H1 (cell line): ENCODE data around the gene PPP1R14B. TPM values are rescaled to one million over a fixed set of nuclear protein-coding genes. Genes with fewer than 3 reads are reported as not detected.
A peak's percentile ranks its signal among the peaks of the same experiment; 100 is the strongest.

Source experiments
- CTCF ChIA-PET: fragments of 300-600 bp; sonication (Branson Sonifier 250); formaldehyde crosslinking; loops from one replicate; lab custom pipeline; 2021; ENCODE audit not compliant: partially characterized antibody; lab: Charles Lee
- POLR2A ChIA-PET: fragments of 300-600 bp; sonication (Branson Sonifier 250); formaldehyde crosslinking; loops from one replicate; lab custom pipeline; 2021; ENCODE audit warnings: inconsistent platforms; ENCODE audit not compliant: partially characterized antibody; lab: Charles Lee
- DNase-seq, 2 experiments: peaks; one replicate each; pipeline versions ENCODE4 v3.0.0 to v3.0.0-alpha.2; 2010 to 2022; ENCODE audit warnings: low spot score in 2 of 2, low read depth in 1 of 2, mixed read lengths in 1 of 2
- FAIRE-seq: peaks from 2 replicates; lab custom pipeline; 2011; peaks lifted over from hg19 to GRCh38; lab: Jason Lieb, UNC
- H2AFZ ChIP-seq: 2 replicates; pipeline ENCODE4 v1.8.1; 2012; ENCODE audit warnings: low read length, inconsistent platforms
- H2AK5ac ChIP-seq: 2 replicates; pipeline ENCODE4 v1.6.1; 2013; ENCODE audit warnings: low read depth, low read length
- H2BK120ac ChIP-seq: replicated peaks from 2 replicates; pipeline ENCODE3; 2013; ENCODE audit warnings: low read depth, low read length, inconsistent platforms
- H2BK12ac ChIP-seq: 2 replicates; pipeline ENCODE4 v1.6.1; 2013; ENCODE audit warnings: low read depth, low read length
- H2BK15ac ChIP-seq: 2 replicates; pipeline ENCODE4 v1.6.1; 2013; ENCODE audit warnings: low read length
- H2BK20ac ChIP-seq: 2 replicates; pipeline ENCODE4 v1.6.1; 2013; ENCODE audit warnings: low read length
- H2BK5ac ChIP-seq: 2 replicates; pipeline ENCODE4 v1.6.1; 2013; ENCODE audit warnings: low read depth, low read length
- H3K14ac ChIP-seq: 2 replicates; pipeline ENCODE4 v1.6.1; 2013; ENCODE audit warnings: inconsistent platforms; ENCODE audit not compliant: insufficient read length
- H3K18ac ChIP-seq: 2 replicates; pipeline ENCODE4 v1.6.1; 2013; ENCODE audit warnings: low read length; ENCODE audit errors: extremely low read depth
- H3K23ac ChIP-seq: 2 replicates; pipeline ENCODE4 v1.6.1; 2013; ENCODE audit warnings: inconsistent platforms; ENCODE audit not compliant: insufficient read length
- H3K23me2 ChIP-seq: 2 replicates; pipeline ENCODE4 v1.6.1; 2013; ENCODE audit warnings: low read depth, low read length
- H3K27ac ChIP-seq: 2 replicates; pipeline ENCODE4 v1.6.1; 2011; ENCODE audit warnings: low read depth, low read length, inconsistent platforms
- H3K27me3 ChIP-seq, 4 experiments: replicated peaks in 1 of 4; 1 replicate in 1 of 4; 2 replicates in 3 of 4; pipeline versions ENCODE4 v1.6.1 to v1.8.1; 2011 to 2013; ENCODE audit warnings: low read length in 3 of 4, mild to moderate bottlenecking in 3 of 4, inconsistent platforms in 2 of 4, mixed read lengths in 2 of 4, moderate library complexity in 1 of 4; ENCODE audit not compliant: control insufficient read depth in 3 of 4, insufficient read depth in 3 of 4; ENCODE audit errors: extremely low read depth in 1 of 4
- H3K36me3 ChIP-seq, 4 experiments: 2 replicates each; pipeline versions ENCODE4 v1.6.1 to v1.8.1; 2011 to 2013; ENCODE audit warnings: mild to moderate bottlenecking in 4 of 4, low read length in 3 of 4, moderate library complexity in 2 of 4, control low read depth in 1 of 4, inconsistent platforms in 1 of 4; ENCODE audit not compliant: insufficient read depth in 4 of 4, control insufficient read depth in 2 of 4
- H3K4ac ChIP-seq: replicated peaks from 2 replicates; pipeline ENCODE3; 2013; ENCODE audit warnings: low read length, low read depth, mixed read lengths, inconsistent platforms; ENCODE audit not compliant: insufficient read length
- H3K4me1 ChIP-seq, 4 experiments: replicated peaks in 1 of 4; 1 replicate in 1 of 4; 2 replicates in 3 of 4; pipeline versions ENCODE4 v1.6.1 to v1.8.1; 2011 to 2013; ENCODE audit warnings: low read length in 3 of 4, inconsistent platforms in 2 of 4, mixed read lengths in 1 of 4; ENCODE audit not compliant: insufficient read depth in 4 of 4, control insufficient read depth in 3 of 4
- H3K4me2 ChIP-seq, 2 experiments: 2 replicates each; pipeline versions ENCODE4 v1.6.1 to v1.8.1; 2011 to 2013; ENCODE audit warnings: low read depth in 2 of 2, low read length in 2 of 2, control low read depth in 1 of 2, inconsistent platforms in 1 of 2, mild to moderate bottlenecking in 1 of 2; ENCODE audit not compliant: insufficient read depth in 1 of 2
- H3K4me3 ChIP-seq, 4 experiments: fragments of 200-600, 300-600 bp in 1 of 4; sonication (generic), shearing (Covaris generic), sonication (Bioruptor Twin) in 1 of 4; 2 replicates each; pipeline versions ENCODE4 v1.5.1 to v1.8.1; 2011 to 2016; ENCODE audit warnings: low read length in 4 of 4, low read depth in 3 of 4, control low read depth in 2 of 4, inconsistent platforms in 2 of 4, mild to moderate bottlenecking in 2 of 4, mixed read lengths in 1 of 4, moderate library complexity in 1 of 4; ENCODE audit not compliant: insufficient read depth in 2 of 4; ENCODE audit errors: extremely low read depth in 1 of 4
- H3K56ac ChIP-seq: replicated peaks from 2 replicates; pipeline ENCODE3; 2013; ENCODE audit warnings: low read depth, mild to moderate bottlenecking, mixed read lengths, low read length, inconsistent platforms; ENCODE audit not compliant: insufficient read length
- H3K79me1 ChIP-seq: 2 replicates; pipeline ENCODE4 v1.6.1; 2013; ENCODE audit warnings: low read depth, low read length, control low read depth
- H3K79me2 ChIP-seq, 2 experiments: 2 replicates each; pipeline versions ENCODE4 v1.6.1 to v1.8.1; 2012 to 2013; ENCODE audit warnings: low read length in 2 of 2, mild to moderate bottlenecking in 2 of 2, inconsistent platforms in 1 of 2; ENCODE audit not compliant: insufficient read depth in 2 of 2, control insufficient read depth in 1 of 2
- H3K9ac ChIP-seq, 4 experiments: replicated peaks in 1 of 4; 1 replicate in 1 of 4; 2 replicates in 3 of 4; pipeline versions ENCODE4 v1.6.1 to v1.8.1; 2011 to 2013; ENCODE audit warnings: low read depth in 3 of 4, low read length in 3 of 4, control low read depth in 2 of 4, mild to moderate bottlenecking in 2 of 4, moderate library complexity in 2 of 4, inconsistent platforms in 1 of 4; ENCODE audit errors: extremely low read depth in 1 of 4
- H3K9me3 ChIP-seq, 2 experiments: 2 replicates each; pipeline versions ENCODE4 v1.6.1 to v1.8.1; 2012 to 2013; ENCODE audit warnings: mild to moderate bottlenecking in 2 of 2, moderate library complexity in 2 of 2, control low read depth in 1 of 2, inconsistent platforms in 1 of 2, low read depth in 1 of 2, low read length in 1 of 2, mixed read lengths in 1 of 2; ENCODE audit not compliant: insufficient read depth in 2 of 2
- H4K20me1 ChIP-seq, 2 experiments: replicated peaks in 1 of 2; 2 replicates each; pipeline versions ENCODE3 to v1.8.1; 2011 to 2013; ENCODE audit warnings: inconsistent platforms in 2 of 2, low read length in 2 of 2, mild to moderate bottlenecking in 1 of 2; ENCODE audit not compliant: insufficient read depth in 2 of 2, control insufficient read depth in 1 of 2
- H4K5ac ChIP-seq: 2 replicates; pipeline ENCODE4 v1.6.1; 2013; ENCODE audit warnings: low read length, low read depth, mixed read lengths, inconsistent platforms; ENCODE audit not compliant: insufficient read length
- H4K8ac ChIP-seq: 2 replicates; pipeline ENCODE4 v1.8.0; 2013; ENCODE audit warnings: mild to moderate bottlenecking, moderate library complexity, low read length, inconsistent platforms; ENCODE audit not compliant: insufficient read depth; ENCODE audit errors: extremely low read depth
- H4K91ac ChIP-seq: replicated peaks from 2 replicates; pipeline ENCODE3; 2013; ENCODE audit warnings: low read length, mixed read lengths, inconsistent platforms; ENCODE audit not compliant: insufficient read length
- BACH1 ChIP-seq: IDR thresholded peaks from 2 replicates; pipeline ENCODE4 v1.6.1; 2012; ENCODE audit warnings: low read length, improper control_type of control experiment
- CHD2 ChIP-seq: IDR thresholded peaks from 2 replicates; pipeline ENCODE4 v1.6.1; 2012; ENCODE audit warnings: low read length, improper control_type of control experiment
- KDM1A ChIP-seq: fragments of 200-600, 300-600 bp; sonication (generic); IDR thresholded peaks from 2 replicates; pipeline ENCODE4 v1.7.1; 2016; ENCODE audit warnings: mild to moderate bottlenecking, low read length, borderline replicate concordance
- MAX ChIP-seq: IDR thresholded peaks from 2 replicates; pipeline ENCODE4 v1.6.1; 2012; ENCODE audit warnings: inconsistent platforms
- NANOG ChIP-seq: IDR thresholded peaks from 2 replicates; pipeline ENCODE4 v1.6.1; 2011; ENCODE audit warnings: low read length, low read depth, mild to moderate bottlenecking, inconsistent platforms; ENCODE audit not compliant: insufficient read depth, poor library complexity, severe bottlenecking
- POLR2A ChIP-seq, 2 experiments: IDR thresholded peaks; 1 replicate in 1 of 2; 2 replicates in 1 of 2; pipeline ENCODE4 v1.6.1; 2011; ENCODE audit warnings: low read depth in 2 of 2, low read length in 2 of 2, mild to moderate bottlenecking in 2 of 2; ENCODE audit errors: control extremely low read depth in 1 of 2
- SP2 ChIP-seq: IDR thresholded peaks from 2 replicates; pipeline ENCODE4 v1.6.1; 2012; ENCODE audit warnings: mild to moderate bottlenecking, low read length, inconsistent platforms
- SUZ12 ChIP-seq: fragments of 200-600 bp; sonication (generic); IDR thresholded peaks from 2 replicates; pipeline ENCODE4 v1.6.1; 2012; ENCODE audit warnings: mild to moderate bottlenecking, inconsistent platforms, low read length, moderate library complexity, mixed read lengths
- TAF1 ChIP-seq: IDR thresholded peaks from 2 replicates; pipeline ENCODE4 v1.6.1; 2011; ENCODE audit warnings: mild to moderate bottlenecking, low read depth, low read length
- TBP ChIP-seq: IDR thresholded peaks from 2 replicates; pipeline ENCODE4 v1.6.1; 2011; ENCODE audit warnings: low read depth, low read length, improper control_type of control experiment
- TCF12 ChIP-seq: IDR thresholded peaks from 2 replicates; pipeline ENCODE4 v1.6.1; 2011; ENCODE audit warnings: low read depth, mild to moderate bottlenecking, low read length
- TEAD4 ChIP-seq: IDR thresholded peaks from 2 replicates; pipeline ENCODE4 v1.6.1; 2012; ENCODE audit warnings: low read depth, low read length, inconsistent platforms, mixed read lengths
- WGBS, 2 experiments: shearing (Covaris generic) in 1 of 2; methylation state at CpG; one replicate each; pipeline versions ENCODE4 v1.1.6 to v1.1.7; 2013 to 2015; ENCODE audit warnings: low lambda C conversion rate in 2 of 2, mixed read lengths in 2 of 2, inconsistent platforms in 1 of 2, low coverage in 1 of 2, missing lambda C conversion rate in 1 of 2; ENCODE audit not compliant: insufficient replicate concordance in 2 of 2, insufficient coverage in 1 of 2, insufficient read length in 1 of 2; ENCODE audit errors: extremely low coverage in 1 of 2, missing lambda C conversion rate in 1 of 2; 5-methylcytosine and 5-hydroxymethylcytosine counted together
- polyA plus RNA-seq, 7 experiments: library from polyadenylated mRNA; depleted of rRNA in 3 of 7; stranded (reverse) in 5 of 7; unstranded in 2 of 7; fragments of >200 nt in 5 of 7; fragments of 200-250 nt in 2 of 7; gene quantifications; 1 replicate in 5 of 7; 2 replicates in 1 of 7; 4 replicates in 1 of 7; pipeline versions ENCODE4 v1.2.1 to v1.2.3, GENCODE V29; 2011 to 2013; ENCODE audit warnings: missing spikeins in 2 of 7, mixed read lengths in 2 of 7
- total RNA-seq: library from RNA; stranded (reverse); fragmentation: NEBNext Ultra II Directional; extraction: Animal tissue kit (Norgen Biotek cat#: 25700); gene quantifications from 2 replicates; pipeline ENCODE4 v1.2.1, GENCODE V29; 2021

Gene PPP1R14B
- total and polyA plus RNA-seq, 2 of the 8 experiments (the other 6 are each of a cell fraction or from before 2014, with no cell fraction given) = 265 to 419 TPM

GRCh38 chr11:64290352-64291261, 43.9 kb upstream of the PPP1R14B start:
- H3K9ac ChIP-seq = no peak overlapping the region
- peak overlapping the region; percentile 21 to 64 (median 34) for H3K4me3 ChIP-seq
- H3K4me2 ChIP-seq = peak overlapping the region; percentile 20 to 88; a peak in 3 of 4 replicates
- FAIRE-seq = no peak
- ChIA-PET CTCF (interaction anchor here (0.6 to 11.4 kb wide), 10 partner anchors 12 to 484 kb away, joined by 3 to 134 read pairs (median 3); partner anchors contain the start of genes CATSPERZ, ESRRA, NUDT22 and TRPT1), POLR2A (interaction anchor here (1.0 to 2.8 kb wide), 7 partner anchors 12 to 105 kb away, joined by 3 to 10 read pairs (median 3); partner anchors contain the start of gene STIP1)
- H3K4ac ChIP-seq = no peak overlapping the region
- 66% methylated on average over 6 of the region's 10 CpGs; no CpG with 5 or more reads in 1 of the 2 experiments for WGBS, 2 experiments
- no peaks in the 10 kb centered on the region for H3K79me1 ChIP-seq
- 0 out of 2 replicates have a peak overlapping the region, but pooled peaks have one; percentile 23 for H2BK12ac ChIP-seq
- no peak overlapping the region for H2AFZ ChIP-seq
- no peak overlapping the region for H3K27ac ChIP-seq
- H4K8ac ChIP-seq = no peak overlapping the region; the same call in 1 of the 2 replicates
- no peak overlapping the region for H2BK20ac ChIP-seq
- peaks cover 51 to 66% (median 64%) of the 10 kb centered on the region in 4 experiments for H3K27me3 ChIP-seq
- H4K20me1 ChIP-seq = peaks cover 5 to 22% of the 10 kb centered on the region in 2 experiments
- no peaks in the 10 kb centered on the region for H3K79me2 ChIP-seq
- peaks cover 0 to 9% (median 5%) of the 10 kb centered on the region in 4 experiments; a peak in 5 of 7 replicates for H3K4me1 ChIP-seq
- H3K23me2 ChIP-seq = peaks cover 8% of the 10 kb centered on the region; the same call in 1 of the 2 replicates
- H2BK5ac ChIP-seq = no peak overlapping the region
- no peak overlapping the region for H4K91ac ChIP-seq
- no peak overlapping the region for H2BK15ac ChIP-seq
- no peak overlapping the region for H4K5ac ChIP-seq
- H3K14ac ChIP-seq = no peak overlapping the region
- DNase-seq = no peak
- H3K36me3 ChIP-seq = peaks cover 0 to 9% (median 0%) of the 10 kb centered on the region in 4 experiments; a peak in 1 of 8 replicates
- H3K18ac ChIP-seq = no peak overlapping the region
- H3K56ac ChIP-seq = no peak overlapping the region
- H3K23ac ChIP-seq = no peak overlapping the region
- H2BK120ac ChIP-seq = no peak overlapping the region
- no peak overlapping the region for H2AK5ac ChIP-seq
- no peaks in the 10 kb centered on the region for H3K9me3 ChIP-seq
- TF ChIP-seq KDM1A = no peak
- TF ChIP-seq SP2 = no peak
- TF ChIP-seq SUZ12 = no peak
- TF ChIP-seq CHD2 = no peak
- TF ChIP-seq MAX = no peak
- TF ChIP-seq BACH1 = no peak
- TF ChIP-seq TCF12 = no peak
- no peak for TF ChIP-seq POLR2A (IDR thresholded peaks at IDR 0.05; ENCODE audit: control extremely low read depth in 1 of 2, low read depth in 2 of 2, low read length in 2 of 2)
- no peak for TF ChIP-seq NANOG
- TF ChIP-seq TAF1 = no peak
- no peak for TF ChIP-seq TEAD4
- no peak for TF ChIP-seq TBP
